Measurements from ENCODE around the gene THAP8.

Gene THAP8

DNA sequence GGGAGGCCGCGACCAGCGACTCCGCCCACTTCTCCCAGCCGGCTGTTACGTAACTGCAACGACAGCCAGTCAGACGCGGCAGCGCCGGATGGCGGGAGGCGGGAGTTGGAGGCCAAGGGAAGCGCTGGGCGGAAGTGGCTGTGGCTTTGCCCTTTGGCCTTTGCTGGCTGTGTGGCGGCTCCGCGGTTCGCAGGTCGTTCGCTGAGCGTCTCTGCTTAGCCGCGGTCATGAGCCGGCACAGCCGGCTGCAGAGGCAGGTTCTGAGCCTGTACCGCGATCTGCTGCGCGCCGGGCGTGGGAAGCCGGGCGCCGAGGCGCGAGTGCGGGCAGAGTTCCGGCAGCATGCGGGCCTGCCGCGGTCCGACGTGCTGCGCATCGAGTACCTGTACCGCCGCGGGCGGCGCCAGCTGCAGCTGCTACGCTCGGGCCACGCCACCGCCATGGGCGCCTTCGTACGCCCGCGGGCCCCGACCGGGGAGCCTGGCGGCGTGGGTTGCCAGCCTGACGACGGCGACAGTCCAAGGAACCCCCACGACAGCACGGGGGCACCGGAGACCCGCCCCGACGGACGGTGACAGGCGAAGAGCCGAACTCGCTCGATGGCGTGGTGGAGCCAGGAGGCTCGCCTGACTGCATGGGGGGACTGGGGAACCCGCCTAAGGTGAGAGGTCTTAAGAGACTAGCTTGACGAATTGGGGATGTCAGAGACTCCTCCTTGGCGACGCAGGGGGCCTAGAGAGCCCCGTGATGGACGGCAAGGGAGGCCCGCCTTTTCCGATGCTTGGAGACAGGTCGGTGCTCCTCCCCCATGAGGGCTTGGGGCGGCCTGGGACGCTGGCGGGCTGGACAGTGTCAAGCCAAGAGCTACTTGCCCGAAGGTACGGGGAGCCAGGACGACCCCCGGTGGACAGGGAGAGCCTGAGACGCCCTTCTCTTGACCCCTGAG is 58.8 kb downstream of the THAP8 start, which contains the start of gene SDHAF1:
Gene SDHAF1 (plus strand): TSS at position 141 of the 946 bp plus-strand sequence. CDS start 87 bp downstream, at position 228.
- peak; percentile 93 for DNase-seq (ENCODE audit: low read depth)

DNA sequence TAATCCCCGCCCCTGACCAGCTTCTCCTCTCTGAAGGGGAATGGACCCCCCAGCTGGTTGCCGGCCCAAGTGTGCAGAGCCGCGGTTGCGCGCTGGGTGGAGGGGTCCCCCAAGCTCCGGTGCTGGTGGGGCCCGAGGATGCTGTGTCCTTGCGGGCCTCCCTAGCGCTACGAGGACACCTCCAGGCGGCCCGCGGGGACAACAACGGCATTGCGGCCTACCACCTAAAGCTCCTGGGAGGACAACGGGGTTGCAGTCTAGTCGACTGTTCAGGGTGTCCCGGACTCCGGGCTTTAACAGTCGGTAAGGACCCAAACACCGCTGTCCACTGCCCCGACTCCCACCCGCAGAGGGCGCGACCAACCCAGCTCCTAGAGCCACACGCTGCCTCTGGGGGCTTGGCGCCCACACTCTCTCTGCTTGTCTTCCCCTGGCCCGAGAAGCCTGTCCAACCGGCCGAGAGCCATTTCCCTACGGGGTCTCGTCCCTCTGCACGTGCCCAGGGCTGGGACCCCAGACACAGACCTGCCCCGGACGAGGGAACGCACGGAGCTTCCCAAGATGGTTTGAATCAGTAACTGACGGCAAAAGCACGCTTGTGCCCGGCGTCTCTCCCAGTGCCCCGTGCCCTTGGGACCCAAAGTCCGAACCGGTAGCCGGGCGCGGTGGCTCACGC is 60.0 kb downstream of the THAP8 start:
- DNase-seq (ENCODE audit: low read depth) = no peak

DNA sequence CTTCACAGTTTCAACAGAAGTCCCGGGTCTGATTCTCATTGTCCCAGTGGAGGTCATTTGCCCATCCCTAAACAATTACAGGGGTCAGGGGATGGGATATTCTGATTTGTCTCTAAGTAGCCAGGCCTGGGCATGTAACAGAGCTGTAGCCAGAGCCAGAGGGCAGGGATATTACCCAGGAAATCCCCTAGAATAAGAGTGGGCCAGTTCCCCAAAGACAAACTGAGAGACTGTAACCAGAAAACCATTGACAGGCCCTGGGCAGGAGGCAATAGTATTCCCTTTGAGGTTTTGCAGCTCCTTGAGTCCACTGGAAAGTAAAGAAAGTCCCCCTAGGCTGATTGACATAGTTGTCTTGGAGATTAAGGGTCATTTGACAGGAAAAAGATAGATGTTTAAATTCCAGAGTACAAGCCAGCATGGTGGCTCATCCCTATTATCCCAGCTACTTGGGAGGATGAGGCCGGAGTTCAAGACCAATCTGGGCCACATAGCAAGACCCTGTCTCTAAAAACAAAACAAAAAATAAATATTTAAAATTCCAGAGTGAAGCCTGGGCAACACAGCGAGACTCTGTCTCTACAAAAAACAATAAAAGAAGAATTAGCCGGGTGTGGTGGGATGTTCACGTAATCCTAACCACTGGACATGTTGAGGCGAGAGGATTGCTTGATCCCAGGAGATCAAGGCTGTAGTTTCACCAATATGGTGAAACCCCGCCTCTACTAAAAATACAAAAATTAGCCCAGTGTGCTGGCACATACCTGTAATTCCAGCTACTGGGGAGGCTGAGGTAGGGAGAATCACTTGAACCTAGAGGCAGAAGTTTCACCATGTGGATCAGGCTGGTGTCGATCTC is 60.9 kb downstream of the THAP8 start:
- no peak for DNase-seq (ENCODE audit: low read depth)

DNA sequence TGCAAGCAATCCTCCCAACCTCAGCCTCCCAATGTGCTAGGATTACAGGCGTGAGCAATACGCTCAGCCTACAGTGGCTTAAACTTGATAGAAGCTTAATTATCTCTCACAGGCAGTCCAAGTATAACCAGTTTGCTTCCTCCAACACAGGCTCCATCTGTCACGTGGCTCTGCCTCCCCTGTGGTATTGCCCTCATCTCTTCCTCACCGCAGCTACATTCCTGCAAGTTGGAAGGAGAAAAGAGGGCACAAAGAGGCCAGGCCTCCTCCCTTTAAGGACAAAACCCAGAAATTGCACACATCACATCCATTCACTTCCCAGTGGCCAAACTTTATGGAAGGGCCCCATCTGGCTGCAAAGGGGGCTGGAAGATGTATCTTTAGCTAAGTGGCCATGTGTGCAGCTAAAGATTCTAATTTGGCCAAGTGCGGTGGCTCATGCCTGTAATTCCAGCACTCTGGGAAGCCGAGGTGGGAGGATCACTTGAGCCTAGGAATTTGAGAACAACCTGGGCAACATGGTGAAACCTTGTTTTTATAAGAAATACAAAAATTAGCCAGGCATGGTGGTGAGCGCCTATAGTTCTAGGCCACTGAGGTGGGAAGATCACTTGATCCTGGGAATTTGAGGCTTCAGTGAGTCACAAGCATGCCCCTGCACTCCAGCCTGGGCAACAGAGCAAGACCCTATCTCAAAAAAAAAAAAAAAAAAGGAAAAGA is 62.2 kb downstream of the THAP8 start:
- DNase-seq (ENCODE audit: low read depth) = no peak

- no peak for DNase-seq (ENCODE audit: low read depth)
These were observed 63.0 kb downstream of the THAP8 start for GRCh38 chr19:35990771-35991730.

DNA sequence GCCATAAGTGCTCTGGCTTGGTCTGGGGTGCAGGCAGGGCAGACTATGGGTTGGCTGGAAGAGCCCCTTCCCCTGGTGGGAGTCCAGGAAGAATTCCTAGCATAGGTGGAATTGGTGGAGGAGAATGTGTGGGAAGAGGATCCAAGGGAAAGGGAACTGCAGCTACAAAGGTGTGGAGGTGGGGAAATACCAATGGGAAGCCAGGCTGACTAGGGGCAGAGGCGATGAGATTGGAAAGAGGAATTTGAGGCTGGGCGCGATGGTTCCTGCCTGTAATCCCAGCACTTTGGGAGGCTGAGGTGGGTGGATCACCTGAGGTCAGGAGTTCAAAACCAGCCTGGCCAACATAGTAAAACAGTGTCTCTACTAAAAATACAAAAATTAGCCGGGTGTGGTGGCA is 63.9 kb downstream of the THAP8 start:
- no peak for DNase-seq (ENCODE audit: low read depth)

GRCh38 chr19:35988824-35989223 is 65.3 kb downstream of the THAP8 start:
- DNase-seq (ENCODE audit: low read depth) = no peak

DNA sequence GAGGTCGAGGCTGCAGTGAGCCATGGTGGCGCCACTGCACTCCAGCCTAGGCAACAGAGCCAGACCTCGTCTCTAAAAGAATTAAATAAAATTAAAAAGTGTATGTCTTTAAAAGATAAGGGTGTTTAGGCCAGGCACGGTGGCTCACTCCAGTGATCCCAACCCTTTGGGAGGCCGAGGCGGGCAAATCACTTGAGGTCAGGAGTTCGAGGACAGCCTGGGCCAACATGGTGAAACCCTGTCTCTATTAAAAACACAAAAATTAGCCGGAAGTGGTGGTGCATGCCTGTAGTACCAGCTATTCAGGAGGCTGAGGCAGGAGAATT is 66.6 kb downstream of the THAP8 start:
- DNase-seq (ENCODE audit: low read depth) = no peak

GRCh38 chr19:35986664-35987570 is 67.2 kb downstream of the THAP8 start:
- DNase-seq (ENCODE audit: low read depth) = no peak

GRCh38 chr19:35986111-35986510 is 68.0 kb downstream of the THAP8 start:
- DNase-seq (ENCODE audit: low read depth) = no peak
